Fibroblast of skin of abdomen (primary cell): ENCODE measurements around the gene CFL1.
"Not testable (repeated sequence)": the region's sequence is repeated elsewhere in the genome, so short reads cannot be mapped to it uniquely, and the experiment has no call there.

ENCODE experiments used
- DNase-seq: peaks from one replicate; pipeline ENCODE4 v3.0.0-alpha.2; 2013

The CFL1 gene

GRCh38 chr11:65856689-65857499 is 1.1 kb downstream of the CFL1 start:
- DNase-seq = peak; percentile 52

GRCh38 chr11:65855927-65856363 is 2.0 kb downstream of the CFL1 start:
- no peak for DNase-seq

- no peak for DNase-seq
Measured at GRCh38 chr11:65854852-65855837, 2.8 kb downstream of the CFL1 start.

- no peak for DNase-seq
Measured at GRCh38 chr11:65854161-65854592, 3.8 kb downstream of the CFL1 start.

- no peak for DNase-seq
Measured at GRCh38 chr11:65853246-65853979, 4.6 kb downstream of the CFL1 start.

GRCh38 chr11:65852508-65853245 is 5.3 kb downstream of the CFL1 start:
- DNase-seq = no peak

GRCh38 chr11:65851811-65852507 is 6.0 kb downstream of the CFL1 start:
- no peak for DNase-seq

GRCh38 chr11:65851083-65851579 is 6.8 kb downstream of the CFL1 start:
- DNase-seq = no peak

- DNase-seq = no peak
Measured at GRCh38 chr11:65850217-65851082, 7.5 kb downstream of the CFL1 start.

- no peak for DNase-seq
Measured at GRCh38 chr11:65849771-65850216, 8.2 kb downstream of the CFL1 start.

- DNase-seq = no peak
Measured at GRCh38 chr11:65849366-65849765, 8.6 kb downstream of the CFL1 start.

- not testable (repeated sequence) for DNase-seq
Measured at GRCh38 chr11:65848693-65849092, 9.3 kb downstream of the CFL1 start.

- no peak for DNase-seq
Measured at GRCh38 chr11:65847746-65848145, 10.2 kb downstream of the CFL1 start.

- DNase-seq = no peak
Measured at GRCh38 chr11:65844231-65844872, 13.6 kb downstream of the CFL1 start.

- no peak for DNase-seq
Measured at GRCh38 chr11:65843811-65844210, 14.2 kb downstream of the CFL1 start.

- DNase-seq = no peak
Measured at GRCh38 chr11:65842144-65842543, 15.8 kb downstream of the CFL1 start.

- DNase-seq = no peak
Measured at GRCh38 chr11:65834202-65834601, 23.8 kb downstream of the CFL1 start.

- DNase-seq = peak; percentile 92
Measured at GRCh38 chr11:65833297-65834030, 24.5 kb downstream of the CFL1 start, which contains the start of gene SNX32. Gene SNX32, plus strand, starts transcription at chr11:65833963. Its CDS starts 103 bp downstream, at chr11:65834066.
